Middle frontal gyrus (tissue), 1 donor: ENCODE measurements around the gene CHIA.
"Not testable (repeated sequence)": the region's sequence is repeated elsewhere in the genome, so short reads cannot be mapped to it uniquely, and the experiment has no call there.

Experiments used
- DNase-seq: peaks from one replicate; pipeline ENCODE4 v3.0.0-alpha.2; 2015; ENCODE audit warnings: low spot score; ENCODE audit errors: extremely low spot score

CHIA gene

GRCh38 chr1:111285879-111286278 is 4.8 kb upstream of the CHIA start:
- no peak for DNase-seq

- no peak for DNase-seq
Observed at GRCh38 chr1:111286912-111287311, 3.7 kb upstream of the CHIA start.

- no peak for DNase-seq
Observed at GRCh38 chr1:111289371-111289770, 1.3 kb upstream of the CHIA start.

- no peak for DNase-seq
Observed at GRCh38 chr1:111290104-111290503, 547 bp upstream of the CHIA start.

- DNase-seq = no peak
Observed at GRCh38 chr1:111294390-111294789, 3.7 kb downstream of the CHIA start.

- DNase-seq = no peak
Observed at GRCh38 chr1:111302374-111302773, 11.7 kb downstream of the CHIA start.

GRCh38 chr1:111309690-111310089 is 19.0 kb downstream of the CHIA start:
- DNase-seq = no peak

GRCh38 chr1:111318523-111318922 is 27.9 kb downstream of the CHIA start:
- DNase-seq = no peak

GRCh38 chr1:111320066-111320879 is 29.6 kb downstream of the CHIA start:
- no peak for DNase-seq

- no peak for DNase-seq
Observed at GRCh38 chr1:111323231-111323630, 32.6 kb downstream of the CHIA start.

- no peak for DNase-seq
Observed at GRCh38 chr1:111332190-111332589, 41.5 kb downstream of the CHIA start.

- no peak for DNase-seq
Observed at GRCh38 chr1:111334169-111334568, 43.5 kb downstream of the CHIA start.

GRCh38 chr1:111335214-111335877 is 44.7 kb downstream of the CHIA start:
- not testable (repeated sequence) for DNase-seq

- not testable (repeated sequence) for DNase-seq
Observed at GRCh38 chr1:111338849-111339248, 48.2 kb downstream of the CHIA start.

GRCh38 chr1:111346089-111346885 is 55.6 kb downstream of the CHIA start:
- DNase-seq = peak; percentile 66

- no peak for DNase-seq
Observed at GRCh38 chr1:111347026-111347425, 56.4 kb downstream of the CHIA start.

GRCh38 chr1:111351700-111352099 is 61.0 kb downstream of the CHIA start:
- DNase-seq = no peak

- DNase-seq = no peak
Observed at GRCh38 chr1:111354584-111354983, 63.9 kb downstream of the CHIA start.

GRCh38 chr1:111358964-111359363 is 68.3 kb downstream of the CHIA start:
- DNase-seq = no peak

- no peak for DNase-seq
Observed at GRCh38 chr1:111359376-111359775, 68.7 kb downstream of the CHIA start.

GRCh38 chr1:111360257-111360656 is 69.6 kb downstream of the CHIA start:
- not testable (repeated sequence) for DNase-seq

GRCh38 chr1:111361761-111362160 is 71.1 kb downstream of the CHIA start:
- no peak for DNase-seq
